ENCODE measurements around the gene PRDM7.

DNA sequence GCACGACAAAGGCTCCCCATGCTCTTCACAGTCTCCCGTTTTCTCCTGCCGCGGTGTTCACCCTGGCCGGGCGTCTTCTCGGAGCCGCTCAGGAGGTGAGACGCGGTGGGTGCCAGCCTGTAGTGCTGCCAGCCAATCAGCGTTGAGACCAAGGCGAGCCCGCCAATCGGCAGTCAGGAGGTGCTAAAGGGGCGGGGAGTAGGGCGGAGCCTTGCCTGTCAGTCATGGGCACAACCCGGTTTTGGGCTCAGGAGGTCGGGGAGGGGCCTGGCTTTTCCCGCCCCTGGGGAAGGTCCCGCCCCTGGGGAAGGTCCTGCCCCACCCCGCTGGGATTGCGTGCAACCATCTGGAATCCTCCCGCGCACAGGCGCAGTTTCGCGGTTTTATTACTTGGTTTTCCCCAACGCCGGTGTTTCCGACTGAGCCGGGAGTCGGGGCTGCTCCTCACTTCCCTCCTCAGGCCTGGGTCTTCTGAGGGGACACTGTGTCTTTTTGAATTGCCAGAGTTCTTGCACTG is at the start of gene PRDM7:
- TF ChIP-seq ZNF584 (CRISPR knock-in tag; IDR thresholded peaks at IDR 0.05; ENCODE audit: low read depth) (no peak), ZNF512 (tag; IDR thresholded peaks at IDR 0.05) (peak; percentile 66), SIN3B (IDR thresholded peaks at IDR 0.05; ENCODE audit: low read depth) (no peak), EZH2 (IDR thresholded peaks at IDR 0.05; ENCODE audit: borderline replicate concordance, low read depth, low read length) (no peak), SMAD1 (IDR thresholded peaks at IDR 0.05; ENCODE audit: low read depth, low read length, partially characterized antibody) (no peak), CTCF (IDR thresholded peaks at IDR 0.05 in 2 of 3, conservative IDR thresholded peaks at IDR 0.05 in 1 of 3; ENCODE audit: insufficient read depth in 2 of 3, low read depth in 1 of 3, low read length in 3 of 3) (no peak), ZBTB26 (CRISPR knock-in tag; IDR thresholded peaks at IDR 0.05) (no peak), SIRT6 (IDR thresholded peaks at IDR 0.05; ENCODE audit: low read depth, low read length) (no peak), CBX5 (IDR thresholded peaks at IDR 0.05; ENCODE audit: borderline replicate concordance, low read depth) (no peak), POLR2AphosphoS5 (IDR thresholded peaks at IDR 0.05; ENCODE audit: control insufficient read depth, insufficient read depth, low read depth, low read length) (no peak), POLR2A (conservative IDR thresholded peaks at IDR 0.05) (peak; percentile 51; the same call in 1 of the 2 replicates)

Data from K562 (cell line).